ENCODE data around the gene C3AR1. TPM values are rescaled to one million over a fixed set of nuclear protein-coding genes. Genes with fewer than 3 reads are reported as not detected.
"Not testable (repeated sequence)": the region's sequence is repeated elsewhere in the genome, so short reads cannot be mapped to it uniquely, and the experiment has no call there.

Gene C3AR1
- total and polyA plus RNA-seq, 2 donors (not counting 3 experiments of a cell fraction or from before 2014, with no cell fraction given), result 0.22 to 0.70 TPM

DNA sequence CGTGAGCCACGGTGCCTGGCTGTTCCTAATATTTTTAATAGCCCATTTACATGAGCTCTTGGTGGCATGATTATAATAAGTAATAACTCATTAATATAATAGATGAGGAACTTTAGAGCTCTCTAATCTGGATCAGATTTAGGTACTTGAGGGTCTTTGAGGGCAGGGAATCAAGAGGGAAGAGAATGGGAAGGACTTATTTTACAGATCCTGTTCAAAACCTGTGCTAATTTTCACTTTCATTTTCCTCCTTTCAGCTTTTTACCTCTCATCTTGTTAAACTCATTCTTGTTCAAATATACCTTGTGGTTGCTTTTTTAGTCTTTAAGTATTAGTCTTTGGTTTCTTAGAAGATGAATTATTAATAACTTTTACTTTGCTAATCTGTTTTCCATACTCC is 21.5 kb upstream of the C3AR1 start:
- intact Hi-C loops (cut with micrococcal nuclease) (no loop called here), dilution Hi-C loops (cut with MboI; ENCODE audit: extremely low pct_ligation_motif_present, low sequenced_read_pairs) (no loop called here)
- Histone ChIP-seq H3K4me3 (replicated peaks in 1 of 3; ENCODE audit: insufficient read depth in 1 of 3, low read depth in 1 of 3, low read length in 3 of 3) (no peak overlapping the region), H4K20me1 (replicated peaks; ENCODE audit: control insufficient read depth, extremely low read depth, insufficient read depth, low read length) (peaks cover 2% of the 10 kb centered on the region), H3K9ac (replicated peaks; ENCODE audit: extremely low read depth, insufficient read depth, low read length) (no peak overlapping the region), H3K4me1 (ENCODE audit: control insufficient read depth, extremely low read depth, insufficient read depth, low read length) (peaks cover 6% of the 10 kb centered on the region), H2AFZ (ENCODE audit: low read depth, low read length) (no peak overlapping the region), H3K4me2 (ENCODE audit: insufficient read depth, low read length) (no peak overlapping the region), H3K27me3 (ENCODE audit: control insufficient read depth in 2 of 2, insufficient read depth in 2 of 2, low read length in 2 of 2) (no peaks in the 10 kb centered on the region), H3K36me3 (ENCODE audit: control insufficient read depth in 2 of 2, extremely low read depth in 1 of 2, insufficient read depth in 2 of 2, low read length in 2 of 2) (peaks cover 13 to 15% of the 10 kb centered on the region in 2 experiments), H3K9me1 (replicated peaks; ENCODE audit: control insufficient read depth, extremely low read depth, insufficient read depth, low read length) (no peaks in the 10 kb centered on the region), H3K79me2 (ENCODE audit: control insufficient read depth, insufficient read depth, low read length) (peaks cover 36% of the 10 kb centered on the region), H3K27ac (ENCODE audit: insufficient read depth, low read depth, low read length) (no peak overlapping the region), H3K9me3 (replicated peaks; ENCODE audit: control insufficient read depth, insufficient read depth, low read length) (no peaks in the 10 kb centered on the region)
- DNase-seq (ENCODE audit: low read depth, low spot score) (no peak), FAIRE-seq (no peak)
- CTCF ChIA-PET, result interaction anchor here (1.2 to 2.5 kb wide), 3 partner anchors 9 to 144 kb away, joined by 3 to 11 read pairs (median 3); no protein-coding TSS in a partner anchor
- BruUV-seq (replicated peaks), result no TSS peak
- TF ChIP-seq MYC (IDR thresholded peaks at IDR 0.05; ENCODE audit: low read depth, low read length) (no peak), MAX (IDR thresholded peaks at IDR 0.05; ENCODE audit: insufficient read depth, insufficient read length) (no peak), EZH2 (IDR thresholded peaks at IDR 0.05; ENCODE audit: borderline replicate concordance, low read depth, low read length, severe bottlenecking) (no peak), POLR2AphosphoS5 (IDR thresholded peaks at IDR 0.05; ENCODE audit: insufficient read depth, low read depth, low read length) (no peak), POLR2A (IDR thresholded peaks at IDR 0.05; ENCODE audit: low read depth, low read length) (no peak), JUN (IDR thresholded peaks at IDR 0.05; ENCODE audit: borderline replicate concordance, insufficient read depth, insufficient read length, low read depth) (no peak), FOS (IDR thresholded peaks at IDR 0.05; ENCODE audit: borderline replicate concordance, insufficient read depth, low read length) (no peak), GATA2 (IDR thresholded peaks at IDR 0.05; ENCODE audit: insufficient read depth, insufficient read length, low read depth, low read length) (no peak)
- TF ChIP-seq, protein P1, sequence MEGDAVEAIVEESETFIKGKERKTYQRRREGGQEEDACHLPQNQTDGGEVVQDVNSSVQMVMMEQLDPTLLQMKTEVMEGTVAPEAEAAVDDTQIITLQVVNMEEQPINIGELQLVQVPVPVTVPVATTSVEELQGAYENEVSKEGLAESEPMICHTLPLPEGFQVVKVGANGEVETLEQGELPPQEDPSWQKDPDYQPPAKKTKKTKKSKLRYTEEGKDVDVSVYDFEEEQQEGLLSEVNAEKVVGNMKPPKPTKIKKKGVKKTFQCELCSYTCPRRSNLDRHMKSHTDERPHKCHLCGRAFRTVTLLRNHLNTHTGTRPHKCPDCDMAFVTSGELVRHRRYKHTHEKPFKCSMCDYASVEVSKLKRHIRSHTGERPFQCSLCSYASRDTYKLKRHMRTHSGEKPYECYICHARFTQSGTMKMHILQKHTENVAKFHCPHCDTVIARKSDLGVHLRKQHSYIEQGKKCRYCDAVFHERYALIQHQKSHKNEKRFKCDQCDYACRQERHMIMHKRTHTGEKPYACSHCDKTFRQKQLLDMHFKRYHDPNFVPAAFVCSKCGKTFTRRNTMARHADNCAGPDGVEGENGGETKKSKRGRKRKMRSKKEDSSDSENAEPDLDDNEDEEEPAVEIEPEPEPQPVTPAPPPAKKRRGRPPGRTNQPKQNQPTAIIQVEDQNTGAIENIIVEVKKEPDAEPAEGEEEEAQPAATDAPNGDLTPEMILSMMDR (IDR thresholded peaks at IDR 0.05; ENCODE audit: extremely low read depth in 1 of 2, insufficient read depth in 1 of 2, low read depth in 1 of 2, low read length in 2 of 2), result no peak
- POLR2A ChIA-PET, result no interaction called here

- H3K36me3 ChIP-seq (ENCODE audit: control insufficient read depth in 2 of 2, extremely low read depth in 1 of 2, insufficient read depth in 2 of 2, low read length in 2 of 2); FAIRE-seq; H3K9ac ChIP-seq (replicated peaks; ENCODE audit: extremely low read depth, insufficient read depth, low read length); H3K4me3 ChIP-seq (replicated peaks in 1 of 3; ENCODE audit: insufficient read depth in 1 of 3, low read depth in 1 of 3, low read length in 3 of 3); POLR2A ChIA-PET; DNase-seq (ENCODE audit: low read depth, low spot score); H3K27ac ChIP-seq (ENCODE audit: insufficient read depth, low read depth, low read length); intact Hi-C loops (cut with micrococcal nuclease); H3K4me2 ChIP-seq (ENCODE audit: insufficient read depth, low read length); H4K20me1 ChIP-seq (replicated peaks; ENCODE audit: control insufficient read depth, extremely low read depth, insufficient read depth, low read length); dilution Hi-C loops (cut with MboI; ENCODE audit: extremely low pct_ligation_motif_present, low sequenced_read_pairs); BruUV-seq (replicated peaks); H3K9me1 ChIP-seq (replicated peaks; ENCODE audit: control insufficient read depth, extremely low read depth, insufficient read depth, low read length); H3K9me3 ChIP-seq (replicated peaks; ENCODE audit: control insufficient read depth, insufficient read depth, low read length); H3K27me3 ChIP-seq (ENCODE audit: control insufficient read depth in 2 of 2, insufficient read depth in 2 of 2, low read length in 2 of 2); H2AFZ ChIP-seq (ENCODE audit: low read depth, low read length); CTCF ChIA-PET: not testable (repeated sequence)
- Histone ChIP-seq H3K79me2 (ENCODE audit: control insufficient read depth, insufficient read depth, low read length) (peaks cover 45% of the 10 kb centered on the region), H3K4me1 (ENCODE audit: control insufficient read depth, extremely low read depth, insufficient read depth, low read length) (peaks cover 13% of the 10 kb centered on the region)
Observed at GRCh38 chr12:8084351-8084750, 18.2 kb upstream of the C3AR1 start.

Measured in endothelial cell of umbilical vein (primary cell).